Right atrium auricular region (tissue), 2 donors: Measurements from ENCODE around the gene GRIA4. TPM values are rescaled to one million over a fixed set of nuclear protein-coding genes. Genes with fewer than 3 reads are reported as not detected.

Experiments
- DNase-seq: peaks from one replicate; pipeline ENCODE4 v3.0.0-alpha.2; 2019; ENCODE audit warnings: low spot score
- H3K27ac ChIP-seq, 2 donors: fragments of 200-600 bp; sonication (generic); 1 replicate in 1 of 2; 2 replicates in 1 of 2; pipeline ENCODE4 v1.5.1; 2016 to 2019
- H3K27me3 ChIP-seq, 2 donors: fragments of 200-600 bp; sonication (generic); one replicate each; pipeline versions ENCODE4 v1.5.1 to v1.6.0; 2017 to 2019
- H3K36me3 ChIP-seq: fragments of 200-600 bp; sonication (generic); one replicate; pipeline ENCODE4 v1.5.1; 2016
- H3K4me1 ChIP-seq, 2 donors: fragments of 200-600 bp; sonication (generic); one replicate each; pipeline versions ENCODE4 v1.5.1 to v1.6.0; 2017 to 2019
- H3K4me3 ChIP-seq, 2 donors: fragments of 200-600 bp; sonication (generic); 1 replicate in 1 of 2; 2 replicates in 1 of 2; pipeline ENCODE4 v1.5.1; 2017 to 2019; ENCODE audit warnings: mild to moderate bottlenecking in 1 of 2, moderate library complexity in 1 of 2
- H3K9me3 ChIP-seq, 2 donors: fragments of 200-600 bp; sonication (generic); one replicate each; pipeline ENCODE4 v1.5.1; 2019
- total RNA-seq, 2 donors: library from RNA; depleted of rRNA; stranded (reverse); fragments of >200 nt; gene quantifications; one replicate each; pipeline ENCODE4 v1.1.0, GENCODE V29; 2016
- TF ChIP-seq, protein P1 (sequence below), 2 donors: fragments of 200-600 bp; sonication (generic); IDR thresholded peaks; one replicate each; pipeline ENCODE4 v1.5.1; 2019; ENCODE audit warnings: antibody characterized with exemption in 2 of 2

The GRIA4 gene
- total RNA-seq, 2 donors from 2014 or later: not detected

DNA sequence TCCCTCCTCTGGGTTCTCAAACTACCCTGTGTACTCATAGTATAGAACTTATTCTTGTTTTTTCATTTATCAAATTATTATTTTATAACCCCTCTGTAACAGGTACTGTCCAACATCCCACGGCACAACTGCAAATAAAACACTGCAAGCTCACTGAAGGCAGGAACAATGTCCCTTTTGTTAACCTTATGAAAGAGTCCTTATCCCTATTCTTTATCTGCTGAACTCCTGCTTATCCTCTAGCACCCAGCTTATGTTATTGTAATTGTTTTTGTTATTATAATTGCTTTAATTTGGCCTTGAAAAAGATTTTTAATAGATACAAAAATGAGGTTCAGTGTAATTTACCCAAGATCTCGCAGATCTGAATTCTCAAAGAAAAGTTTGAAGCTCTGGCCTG is 281.8 kb downstream of the GRIA4 start:
- DNase-seq: no peak
- Histone ChIP-seq H3K9me3 (no peaks in the 10 kb centered on the region), H3K36me3 (no peaks in the 10 kb centered on the region), H3K27ac (no peak overlapping the region), H3K4me1 (no peaks in the 10 kb centered on the region), H3K4me3 (no peak overlapping the region), H3K27me3 (no peaks in the 10 kb centered on the region)
- TF ChIP-seq, protein P1, sequence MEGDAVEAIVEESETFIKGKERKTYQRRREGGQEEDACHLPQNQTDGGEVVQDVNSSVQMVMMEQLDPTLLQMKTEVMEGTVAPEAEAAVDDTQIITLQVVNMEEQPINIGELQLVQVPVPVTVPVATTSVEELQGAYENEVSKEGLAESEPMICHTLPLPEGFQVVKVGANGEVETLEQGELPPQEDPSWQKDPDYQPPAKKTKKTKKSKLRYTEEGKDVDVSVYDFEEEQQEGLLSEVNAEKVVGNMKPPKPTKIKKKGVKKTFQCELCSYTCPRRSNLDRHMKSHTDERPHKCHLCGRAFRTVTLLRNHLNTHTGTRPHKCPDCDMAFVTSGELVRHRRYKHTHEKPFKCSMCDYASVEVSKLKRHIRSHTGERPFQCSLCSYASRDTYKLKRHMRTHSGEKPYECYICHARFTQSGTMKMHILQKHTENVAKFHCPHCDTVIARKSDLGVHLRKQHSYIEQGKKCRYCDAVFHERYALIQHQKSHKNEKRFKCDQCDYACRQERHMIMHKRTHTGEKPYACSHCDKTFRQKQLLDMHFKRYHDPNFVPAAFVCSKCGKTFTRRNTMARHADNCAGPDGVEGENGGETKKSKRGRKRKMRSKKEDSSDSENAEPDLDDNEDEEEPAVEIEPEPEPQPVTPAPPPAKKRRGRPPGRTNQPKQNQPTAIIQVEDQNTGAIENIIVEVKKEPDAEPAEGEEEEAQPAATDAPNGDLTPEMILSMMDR (IDR thresholded peaks at IDR 0.05): no peak

DNA sequence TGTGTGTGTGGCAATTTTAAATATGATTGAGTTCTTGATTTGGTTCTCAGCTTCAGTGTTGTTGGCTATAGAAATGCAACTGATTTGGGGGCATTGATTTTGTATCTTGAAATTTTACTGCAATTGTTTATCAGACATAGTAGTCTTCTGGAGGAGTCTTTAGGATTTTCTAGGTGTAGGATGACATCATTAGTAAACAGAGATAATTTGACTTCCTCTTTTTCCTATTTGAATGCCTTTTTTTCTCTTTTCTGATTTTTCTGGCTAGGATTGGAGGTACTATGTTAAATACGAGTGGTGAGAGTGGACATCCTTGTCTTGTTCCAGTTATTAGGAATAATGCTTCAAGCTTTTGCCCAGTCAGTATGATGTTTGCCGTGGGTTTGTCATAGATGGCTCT is 287.3 kb downstream of the GRIA4 start:
- TF ChIP-seq, protein P1 (IDR thresholded peaks at IDR 0.05): no peak

DNA sequence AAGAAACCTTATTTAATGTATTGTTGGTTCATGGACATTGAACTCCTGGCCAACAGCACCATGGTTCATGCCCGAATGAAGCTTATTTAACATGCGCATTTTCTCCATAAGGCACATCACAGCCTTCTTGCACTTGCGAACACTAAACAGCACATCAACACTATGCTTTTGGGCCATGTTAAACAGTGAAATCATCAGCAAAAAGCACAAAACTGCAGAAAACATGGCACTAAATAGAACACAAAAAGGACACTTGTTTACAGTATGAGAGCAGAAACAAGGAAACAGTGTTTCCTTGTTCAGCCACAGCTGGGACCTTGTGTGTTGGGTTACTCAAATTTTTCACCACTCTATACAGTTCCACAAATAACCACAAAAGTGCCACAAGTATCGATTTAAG is 289.9 kb downstream of the GRIA4 start:
- Histone ChIP-seq H3K27ac (no peak overlapping the region), H3K27me3 (no peaks in the 10 kb centered on the region), H3K36me3 (no peaks in the 10 kb centered on the region), H3K4me1 (no peaks in the 10 kb centered on the region), H3K4me3 (no peak overlapping the region), H3K9me3 (no peaks in the 10 kb centered on the region)
- TF ChIP-seq, protein P1 (IDR thresholded peaks at IDR 0.05): no peak
- DNase-seq: no peak

More for the DNA sequence above, 287.3 kb downstream of the GRIA4 start:
- Histone ChIP-seq H3K4me1 (no peaks in the 10 kb centered on the region), H3K4me3 (no peak overlapping the region), H3K36me3 (no peaks in the 10 kb centered on the region), H3K9me3 (no peaks in the 10 kb centered on the region), H3K27me3 (no peaks in the 10 kb centered on the region), H3K27ac (no peak overlapping the region)
- DNase-seq: no peak

DNA sequence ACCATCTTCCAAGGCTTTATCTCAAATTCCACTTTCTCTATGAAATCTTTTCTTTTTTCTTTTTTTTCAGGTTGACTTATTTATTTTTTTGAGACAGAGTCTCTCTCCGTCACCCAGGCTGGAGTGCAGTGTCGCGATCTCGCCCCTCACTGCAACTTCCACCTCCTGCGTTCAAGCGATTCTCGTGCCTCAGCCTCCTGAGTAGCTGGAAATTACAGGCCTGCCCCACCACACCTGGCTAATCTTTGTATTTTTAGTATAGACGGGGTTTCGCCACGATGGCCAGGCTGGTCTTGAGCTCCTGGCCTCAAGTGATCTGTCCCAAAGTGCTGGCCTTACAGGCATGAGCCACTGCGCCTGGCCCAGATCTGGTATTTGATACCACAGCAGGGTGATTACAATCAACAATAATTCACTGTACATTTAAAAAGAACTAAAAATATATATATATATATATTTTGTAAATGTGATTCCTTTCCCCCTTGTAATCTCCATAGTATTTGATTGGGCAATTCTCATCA is 290.7 kb downstream of the GRIA4 start:
- DNase-seq: no peak
- Histone ChIP-seq H3K4me1 (no peaks in the 10 kb centered on the region), H3K36me3 (no peaks in the 10 kb centered on the region), H3K27ac (no peak overlapping the region), H3K4me3 (no peak overlapping the region), H3K9me3 (peaks cover 0 to 4% of the 10 kb centered on the region in 2 donors), H3K27me3 (no peaks in the 10 kb centered on the region)
- TF ChIP-seq, protein P1 (IDR thresholded peaks at IDR 0.05): no peak

DNA sequence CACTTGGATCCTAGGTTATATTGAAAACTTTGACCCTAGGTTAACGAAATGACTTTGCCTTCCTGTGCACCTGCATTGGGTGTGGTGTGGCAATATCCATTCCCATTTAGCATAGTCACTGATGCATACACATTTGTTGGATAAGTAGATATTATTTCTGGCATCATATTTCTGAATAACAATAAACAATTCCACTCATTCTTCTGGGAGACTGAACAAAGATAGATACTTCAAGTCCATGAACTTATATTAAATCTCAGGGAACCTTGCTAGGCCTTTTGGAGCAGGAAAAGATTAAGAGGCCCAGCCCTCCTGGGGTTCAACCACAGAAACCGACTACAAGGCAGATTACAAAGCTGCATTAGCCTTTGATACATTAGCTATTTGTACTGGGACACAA is 293.2 kb downstream of the GRIA4 start:
- Histone ChIP-seq H3K27ac (no peak overlapping the region), H3K4me1 (no peaks in the 10 kb centered on the region), H3K36me3 (no peaks in the 10 kb centered on the region), H3K9me3 (peaks cover 0 to 4% of the 10 kb centered on the region in 2 donors), H3K27me3 (no peaks in the 10 kb centered on the region), H3K4me3 (no peak overlapping the region)
- DNase-seq: no peak
- TF ChIP-seq, protein P1 (IDR thresholded peaks at IDR 0.05): no peak

DNA sequence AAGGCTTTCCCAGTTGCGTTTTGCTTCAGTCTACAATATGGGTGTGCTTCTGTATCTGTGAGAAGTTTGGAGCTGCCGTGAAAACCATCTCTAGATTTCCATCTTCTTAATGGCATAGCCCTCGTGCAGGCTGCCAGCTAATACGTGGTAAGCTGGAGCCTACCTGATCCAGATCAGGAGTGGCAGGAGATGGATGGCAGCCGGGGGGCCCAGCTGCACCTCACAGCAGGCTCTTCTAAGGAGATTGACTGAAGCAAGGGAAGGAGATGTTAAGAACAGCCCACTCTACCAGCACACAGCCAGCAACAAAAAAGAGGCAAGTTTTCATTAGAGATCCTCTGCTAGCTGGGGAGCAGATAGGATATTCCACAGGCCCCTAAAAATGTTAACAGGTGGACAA is 296.6 kb downstream of the GRIA4 start:
- Histone ChIP-seq H3K4me3 (no peak overlapping the region), H3K36me3 (no peaks in the 10 kb centered on the region), H3K9me3 (peaks cover 0 to 4% of the 10 kb centered on the region in 2 donors), H3K27ac (no peak overlapping the region), H3K4me1 (no peaks in the 10 kb centered on the region), H3K27me3 (no peaks in the 10 kb centered on the region)
- TF ChIP-seq, protein P1 (IDR thresholded peaks at IDR 0.05): no peak
- DNase-seq: no peak
